HepG2 (cell line): Measurements from ENCODE around the gene GRHL1. TPM values are rescaled to one million over a fixed set of nuclear protein-coding genes. Genes with fewer than 3 reads are reported as not detected.
A peak's percentile ranks its signal among the peaks of the same experiment; 100 is the strongest.

Experiments used
- ATAC-seq: fragments of 200-7000 bp; cut with Tn5 transposase; 3 replicates; pipeline ENCODE4 v1.9.1; 2020; ENCODE audit warnings: mild to moderate bottlenecking, moderate library complexity
- BruUV-seq: library from RNA; stranded (reverse); fragments of 400-500 nt; replicated peaks from 2 replicates; lab custom pipeline; 2021; lab: Mats Ljungman, UMichigan
- CTCF ChIA-PET: fragments of 300-600 bp; formaldehyde crosslinking; extraction: SDS; loops from one replicate; lab custom pipeline; 2021; ENCODE audit warnings: low total read pairs, inconsistent platforms, low intra/inter-chr PET ratio; lab: Yijun Ruan, JAX
- POLR2A ChIA-PET: fragments of 350-600 bp; sonication (Branson Sonifier 250); formaldehyde crosslinking; loops from one replicate; lab custom pipeline; 2020; ENCODE audit warnings: antibody characterized with exemption, inconsistent platforms; lab: Yijun Ruan, JAX
- DNase-seq: peaks from one replicate; pipeline ENCODE4 v3.0.0-alpha.2; 2015; ENCODE audit warnings: low spot score
- FAIRE-seq: peaks from 3 replicates; lab custom pipeline; 2011; peaks lifted over from hg19 to GRCh38; lab: Jason Lieb, UNC
- H2AFZ ChIP-seq: one replicate; pipeline ENCODE4 v1.6.1; 2011; ENCODE audit warnings: low read length, inconsistent platforms
- H3K27ac ChIP-seq: fragments of 300-600 bp; 3 replicates; pipeline ENCODE4 v1.8.0; 2011; ENCODE audit warnings: mixed run types, mild to moderate bottlenecking, mixed read lengths, low read length, inconsistent platforms; ENCODE audit not compliant: insufficient read depth; ENCODE audit errors: extremely low read length
- H3K27me3 ChIP-seq, 2 experiments: fragments of 200-600 bp in 1 of 2; 2 replicates in 1 of 2; 3 replicates in 1 of 2; pipeline versions ENCODE4 v1.6.0 to v1.8.0; 2011; ENCODE audit warnings: low read length in 2 of 2, mild to moderate bottlenecking in 2 of 2, moderate library complexity in 2 of 2, inconsistent platforms in 1 of 2; ENCODE audit not compliant: insufficient read depth in 2 of 2, control insufficient read depth in 1 of 2
- H3K36me3 ChIP-seq, 2 experiments: fragments of 200-600 bp in 1 of 2; replicated peaks in 1 of 2; 2 replicates in 1 of 2; 3 replicates in 1 of 2; pipeline versions ENCODE4 v1.5.1 to v1.8.0; 2011; ENCODE audit warnings: low read length in 2 of 2, inconsistent platforms in 1 of 2; ENCODE audit not compliant: insufficient read depth in 2 of 2, control insufficient read depth in 1 of 2
- H3K4me1 ChIP-seq: 2 replicates; pipeline ENCODE4 v1.5.1; 2012; ENCODE audit warnings: low read length, inconsistent platforms; ENCODE audit not compliant: insufficient read depth
- H3K4me2 ChIP-seq: 2 replicates; pipeline ENCODE4 v1.6.0; 2011; ENCODE audit warnings: low read depth, low read length, inconsistent platforms
- H3K4me3 ChIP-seq, 3 experiments: fragments of 200-600 bp in 1 of 3; sonication (generic), shearing (Covaris generic) in 1 of 3; replicated peaks in 1 of 3; 2 replicates each; pipeline ENCODE4 v1.5.1; 2011 to 2016; ENCODE audit warnings: low read length in 3 of 3, inconsistent platforms in 2 of 3, low read depth in 2 of 3, mild to moderate bottlenecking in 2 of 3, control low read depth in 1 of 3, mixed read lengths in 1 of 3; ENCODE audit not compliant: insufficient read depth in 1 of 3
- H3K79me2 ChIP-seq: one replicate; pipeline ENCODE4 v1.6.1; 2011; ENCODE audit warnings: low read length, inconsistent platforms; ENCODE audit not compliant: insufficient read depth
- H3K9ac ChIP-seq: 2 replicates; pipeline ENCODE4 v1.6.0; 2011; ENCODE audit warnings: mild to moderate bottlenecking, low read depth, low read length, inconsistent platforms; ENCODE audit not compliant: insufficient read depth
- H3K9me3 ChIP-seq: 2 replicates; pipeline ENCODE4 v1.5.1; 2012; ENCODE audit warnings: mild to moderate bottlenecking, low read length
- H4K20me1 ChIP-seq: 2 replicates; pipeline ENCODE4 v1.6.0; 2011; ENCODE audit warnings: inconsistent platforms, mild to moderate bottlenecking, low read length, moderate library complexity; ENCODE audit not compliant: insufficient read depth
- MAFF ChIP-seq: IDR thresholded peaks from 2 replicates; pipeline ENCODE4 v1.6.1; 2011; ENCODE audit warnings: low read depth, low read length, improper control_type of control experiment
- MAFK ChIP-seq, 2 experiments: IDR thresholded peaks in 1 of 2; conservative IDR thresholded peaks in 1 of 2; 2 replicates each; pipeline ENCODE4 v1.6.1; 2011; ENCODE audit warnings: improper control_type of control experiment in 2 of 2, low read length in 2 of 2
- RFX1 ChIP-seq: fragments of 450-650 bp; IDR thresholded peaks from 2 replicates; pipeline ENCODE4 v1.6.1; 2017
- TARDBP ChIP-seq: sonication (generic); formaldehyde crosslinking; IDR thresholded peaks from 2 replicates; pipeline ENCODE4 v1.8.0; 2022; ENCODE audit warnings: mild to moderate bottlenecking, missing genetic modification reagents
- ZNF160 ChIP-seq: sonication (generic); formaldehyde crosslinking; IDR thresholded peaks from 2 replicates; pipeline ENCODE4 v1.8.0; 2022; ENCODE audit warnings: mild to moderate bottlenecking, inconsistent platforms, missing genetic modification reagents
- WGBS: methylation state at CpG from one replicate; pipeline ENCODE4 v1.1.6; 2017; ENCODE audit warnings: low lambda C conversion rate; 5-methylcytosine and 5-hydroxymethylcytosine counted together
- in situ Hi-C: cut with HindIII; loops from 2 replicates; pipeline ENCODE4 v1.10.0; 2017; ENCODE audit warnings: low pct_unique_long_range_greater_than_20kb; ENCODE audit not compliant: extremely low pct_ligation_motif_present
- intact Hi-C: fragments of 100-400 bp; cut with micrococcal nuclease; formaldehyde crosslinking; loops from one replicate; pipeline ENCODE4 v1.10.0; 2022; ENCODE audit not compliant: unreplicated experiment
- polyA plus RNA-seq, 8 experiments: library from polyadenylated mRNA; depleted of rRNA in 3 of 8; stranded (reverse) in 7 of 8; unstranded in 1 of 8; fragments of >200 nt; fragmentation: Illumina TruSeq in 4 of 8; extraction: Trizol in 4 of 8; gene quantifications; 2 replicates each; pipeline versions ENCODE4 v1.2.1 to v1.2.3, GENCODE V29; 2011 to 2016; ENCODE audit warnings: low read depth in 4 of 8, missing spikeins in 1 of 8, mixed read lengths in 1 of 8; ENCODE audit not compliant: insufficient read depth in 1 of 8
- total RNA-seq, 5 experiments: library from RNA; depleted of rRNA; stranded (reverse); fragments of >200 nt; fragmentation: Illumina TruSeq; extraction: Trizol; gene quantifications; 2 replicates each; pipeline ENCODE4 v1.2.3, GENCODE V29; 2016; ENCODE audit warnings: low read depth in 1 of 5

GRHL1 gene
- total and polyA plus RNA-seq, 2 of the 13 experiments (the other 11 are each of a cell fraction or from before 2014, with no cell fraction given) = 9.3 to 12.0 TPM

- Histone ChIP-seq H3K9ac (no peak overlapping the region), H3K79me2 (no peaks in the 10 kb centered on the region), H3K9me3 (no peaks in the 10 kb centered on the region), H3K4me3 (no peak overlapping the region), H2AFZ (no peak overlapping the region), H4K20me1 (no peaks in the 10 kb centered on the region), H3K4me2 (no peak overlapping the region), H3K27ac (no peak overlapping the region), H3K4me1 (peaks cover 9% of the 10 kb centered on the region), H3K36me3 (peaks cover 11 to 48% of the 10 kb centered on the region in 2 experiments), H3K27me3 (no peaks in the 10 kb centered on the region)
- intact Hi-C loops (no loop called here), in situ Hi-C loops (no loop called here)
- ChIA-PET CTCF (no interaction called here), POLR2A (no interaction called here)
- 96% methylated on average over 3 of the region's 3 CpGs for WGBS
- BruUV-seq = no TSS peak
- FAIRE-seq (no peak), DNase-seq (no peak), ATAC-seq (no peak)
- TF ChIP-seq MAFF = peak; percentile 35; the same call in 1 of the 2 replicates
- TF ChIP-seq ZNF160 = no peak
- peak in 1 of 2 experiments; percentile 55; a peak in 2 of 4 replicates for TF ChIP-seq MAFK (conservative IDR thresholded peaks at IDR 0.05 in 1 of 2, IDR thresholded peaks at IDR 0.05 in 1 of 2; ENCODE audit: low read length in 2 of 2)
These were observed 7.8 kb downstream of the GRHL1 start for GRCh38 chr2:9959262-9959661.

GRCh38 chr2:9961013-9961412 is 9.5 kb downstream of the GRHL1 start:
- POLR2A ChIA-PET = no interaction called here

More at GRCh38 chr2:9961013-9961412, 9.5 kb downstream of the GRHL1 start:
- no peak overlapping the region for H3K27ac ChIP-seq
- CTCF ChIA-PET = no interaction called here
- H4K20me1 ChIP-seq = no peaks in the 10 kb centered on the region
- no peak overlapping the region for H3K4me3 ChIP-seq
- no peak for FAIRE-seq
- no peaks in the 10 kb centered on the region for H3K9me3 ChIP-seq
- WGBS = 94% methylated on average over 10 of the region's 10 CpGs
- in situ Hi-C loops = no loop called here
- no peak overlapping the region for H2AFZ ChIP-seq
- H3K4me2 ChIP-seq = no peak overlapping the region
- intact Hi-C loops = no loop called here
- DNase-seq = no peak
- H3K27me3 ChIP-seq = no peaks in the 10 kb centered on the region
- peaks cover 9 to 54% of the 10 kb centered on the region in 2 experiments for H3K36me3 ChIP-seq
- no TSS peak for BruUV-seq
- H3K79me2 ChIP-seq = no peaks in the 10 kb centered on the region
- H3K9ac ChIP-seq = no peak overlapping the region
- TF ChIP-seq RFX1 = peak; percentile 13; the same call in 1 of the 2 replicates
- no peak for TF ChIP-seq TARDBP (CRISPR knock-in tag)
- H3K4me1 ChIP-seq = no peaks in the 10 kb centered on the region
- ATAC-seq = no peak
